Endothelial cell of umbilical vein (primary cell): ENCODE results near the gene CCDC15. TPM values are rescaled to one million over a fixed set of nuclear protein-coding genes. Genes with fewer than 3 reads are reported as not detected.

ENCODE experiments used
- BruUV-seq: library from RNA; stranded (reverse); fragments of 400-500 nt; replicated peaks from 2 replicates; lab custom pipeline; 2021; lab: Mats Ljungman, UMichigan
- CTCF ChIA-PET: fragments of 300-600, 350-600 bp; sonication (Branson Sonifier 250); formaldehyde crosslinking; loops from one replicate; lab custom pipeline; 2021; ENCODE audit warnings: antibody characterized with exemption, inconsistent platforms; lab: Charles Lee
- POLR2A ChIA-PET: fragments of 300-600, 350-600 bp; sonication (Branson Sonifier 250); formaldehyde crosslinking; loops from one replicate; lab custom pipeline; 2021; ENCODE audit warnings: antibody characterized with exemption, inconsistent platforms; lab: Charles Lee
- DNase-seq: peaks from one replicate; pipeline ENCODE4 v3.0.0-alpha.2; 2011; ENCODE audit warnings: low read depth, low spot score
- FAIRE-seq: peaks from 2 replicates; lab custom pipeline; 2011; peaks lifted over from hg19 to GRCh38; lab: Jason Lieb, UNC
- H2AFZ ChIP-seq: 2 replicates; pipeline ENCODE4 v1.6.0; 2012; ENCODE audit warnings: low read depth, low read length, control low read depth, inconsistent platforms
- H3K27ac ChIP-seq: 2 replicates; pipeline ENCODE4 v1.5.1; 2011; ENCODE audit warnings: low read depth, mild to moderate bottlenecking, control low read depth, low read length, moderate library complexity; ENCODE audit not compliant: insufficient read depth
- H3K27me3 ChIP-seq, 2 experiments: 2 replicates each; pipeline versions ENCODE4 v1.6.0 to v1.6.1; 2011; ENCODE audit warnings: low read length in 2 of 2, mixed read lengths in 1 of 2; ENCODE audit not compliant: control insufficient read depth in 2 of 2, insufficient read depth in 2 of 2
- H3K36me3 ChIP-seq, 2 experiments: 2 replicates in 1 of 2; 3 replicates in 1 of 2; pipeline ENCODE4 v1.5.1; 2011; ENCODE audit warnings: low read length in 2 of 2, mild to moderate bottlenecking in 1 of 2, moderate library complexity in 1 of 2; ENCODE audit not compliant: control insufficient read depth in 2 of 2, insufficient read depth in 2 of 2; ENCODE audit errors: extremely low read depth in 1 of 2
- H3K4me1 ChIP-seq: 3 replicates; pipeline ENCODE4 v1.5.1; 2011; ENCODE audit warnings: mild to moderate bottlenecking, low read length; ENCODE audit not compliant: control insufficient read depth, insufficient read depth; ENCODE audit errors: extremely low read depth
- H3K4me2 ChIP-seq: 2 replicates; pipeline ENCODE4 v1.6.1; 2011; ENCODE audit warnings: low read length, control low read depth, mixed read lengths; ENCODE audit not compliant: insufficient read depth
- H3K4me3 ChIP-seq, 3 experiments: fragments of 200-600 bp in 1 of 3; sonication (generic), shearing (Covaris generic) in 1 of 3; replicated peaks in 1 of 3; 2 replicates each; pipeline ENCODE4 v1.5.1; 2011 to 2016; ENCODE audit warnings: control low read depth in 3 of 3, low read length in 3 of 3, mild to moderate bottlenecking in 2 of 3, inconsistent platforms in 1 of 3, low read depth in 1 of 3, moderate library complexity in 1 of 3; ENCODE audit not compliant: insufficient read depth in 1 of 3
- H3K79me2 ChIP-seq: 2 replicates; pipeline ENCODE4 v1.6.0; 2012; ENCODE audit warnings: low read length, inconsistent platforms; ENCODE audit not compliant: control insufficient read depth, insufficient read depth
- H3K9ac ChIP-seq: replicated peaks from 2 replicates; pipeline ENCODE3; 2011; ENCODE audit warnings: low read length, control low read depth; ENCODE audit not compliant: insufficient read depth; ENCODE audit errors: extremely low read depth
- H3K9me1 ChIP-seq: replicated peaks from 3 replicates; pipeline ENCODE4 v1.6.0; 2011; ENCODE audit warnings: mild to moderate bottlenecking, low read length; ENCODE audit not compliant: control insufficient read depth, insufficient read depth; ENCODE audit errors: extremely low read depth
- H3K9me3 ChIP-seq: replicated peaks from 2 replicates; pipeline ENCODE4 v1.5.1; 2012; ENCODE audit warnings: low read length, inconsistent platforms; ENCODE audit not compliant: control insufficient read depth, insufficient read depth
- H4K20me1 ChIP-seq: replicated peaks from 2 replicates; pipeline ENCODE3; 2011; ENCODE audit warnings: mild to moderate bottlenecking, low read length; ENCODE audit not compliant: control insufficient read depth, insufficient read depth; ENCODE audit errors: extremely low read depth
- EZH2 ChIP-seq: IDR thresholded peaks from 2 replicates; pipeline ENCODE4 v1.6.1; 2012; ENCODE audit warnings: borderline replicate concordance, low read depth, mild to moderate bottlenecking, moderate library complexity, low read length, inconsistent platforms; ENCODE audit not compliant: severe bottlenecking
- FOS ChIP-seq: IDR thresholded peaks from 2 replicates; pipeline ENCODE4 v1.6.1; 2011; ENCODE audit warnings: mild to moderate bottlenecking, low read length, moderate library complexity, borderline replicate concordance; ENCODE audit not compliant: insufficient read depth
- GATA2 ChIP-seq: IDR thresholded peaks from 2 replicates; pipeline ENCODE4 v1.7.0; 2011; ENCODE audit warnings: low read depth, mild to moderate bottlenecking, moderate library complexity, mixed read lengths, low read length; ENCODE audit not compliant: insufficient read length, insufficient read depth
- JUN ChIP-seq: IDR thresholded peaks from 2 replicates; pipeline ENCODE4 v1.6.1; 2011; ENCODE audit warnings: borderline replicate concordance, low read depth; ENCODE audit not compliant: insufficient read length, insufficient read depth
- MAX ChIP-seq: IDR thresholded peaks from 2 replicates; pipeline ENCODE4 v1.6.1; 2011; ENCODE audit not compliant: insufficient read depth, insufficient read length
- MYC ChIP-seq: IDR thresholded peaks from one replicate; pipeline ENCODE4 v1.6.1; 2011; ENCODE audit warnings: mild to moderate bottlenecking, low read depth, low read length
- POLR2A ChIP-seq: IDR thresholded peaks from 2 replicates; pipeline ENCODE4 v1.6.1; 2012; ENCODE audit warnings: low read depth, mild to moderate bottlenecking, control low read depth, low read length
- POLR2AphosphoS5 ChIP-seq: IDR thresholded peaks from 2 replicates; pipeline ENCODE4 v1.6.1; 2012; ENCODE audit warnings: low read depth, mild to moderate bottlenecking, control low read depth, low read length, moderate library complexity; ENCODE audit not compliant: insufficient read depth
- dilution Hi-C: fragments of 300-500 bp; cut with MboI; formaldehyde crosslinking; loops from one replicate; pipeline ENCODE4 v1.15.0; 2019; ENCODE audit warnings: low sequenced_read_pairs; ENCODE audit not compliant: extremely low pct_ligation_motif_present
- intact Hi-C: fragments of 100-400 bp; cut with micrococcal nuclease; formaldehyde crosslinking; loops from one replicate; pipeline ENCODE4 v1.10.0; 2022
- polyA plus RNA-seq, 4 experiments: library from polyadenylated mRNA; depleted of rRNA in 3 of 4; stranded (reverse) in 3 of 4; unstranded in 1 of 4; fragments of >200 nt; gene quantifications; 2 replicates each; pipeline versions ENCODE4 v1.2.1 to v1.2.3, GENCODE V29; 2011 to 2012; ENCODE audit warnings: missing spikeins in 1 of 4
- total RNA-seq: library from RNA; stranded (reverse); gene quantifications from 2 replicates; pipeline ENCODE4 v1.2.3, GENCODE V29; 2021
- TF ChIP-seq, protein P1 (sequence below), 2 donors: IDR thresholded peaks; 1 replicate in 1 of 2; 2 replicates in 1 of 2; pipeline ENCODE4 v1.5.1; 2011; ENCODE audit warnings: low read length in 2 of 2, mild to moderate bottlenecking in 2 of 2, moderate library complexity in 2 of 2, control low read depth in 1 of 2, inconsistent platforms in 1 of 2, low read depth in 1 of 2; ENCODE audit not compliant: insufficient read depth in 1 of 2; ENCODE audit errors: extremely low read depth in 1 of 2

The CCDC15 gene
- total and polyA plus RNA-seq, 2 donors (not counting 3 experiments of a cell fraction or from before 2014, with no cell fraction given), result 0.75 to 3.8 TPM

DNA sequence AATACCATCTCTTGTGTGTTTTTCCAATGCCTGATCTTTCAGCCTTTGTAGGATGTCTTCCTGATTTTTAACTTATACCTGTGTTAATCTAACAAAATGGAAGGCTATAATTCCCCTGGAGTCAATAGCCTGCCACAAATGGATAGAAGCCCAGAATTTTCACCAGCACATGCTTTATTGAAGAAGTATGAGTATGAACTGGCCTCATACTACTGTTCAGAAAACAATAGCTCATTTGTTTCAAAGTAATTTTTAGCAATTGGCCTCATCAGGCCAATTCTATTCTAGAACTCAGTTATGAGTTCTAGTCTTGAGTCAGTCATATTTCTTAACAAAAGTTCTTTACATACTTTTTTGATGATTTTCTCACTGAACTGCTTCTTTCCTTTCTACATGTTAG is 68.5 kb downstream of the CCDC15 start:
- ChIA-PET CTCF (interaction anchor here (2.2 kb wide), 1 partner anchor 14 kb away, joined by 4 read pairs; no protein-coding TSS in a partner anchor), POLR2A (no interaction called here)
- H3K27ac ChIP-seq, result no peak overlapping the region
- no peaks in the 10 kb centered on the region for H3K9me1 ChIP-seq
- no peaks in the 10 kb centered on the region for H3K4me1 ChIP-seq
- intact Hi-C loops (no loop called here), dilution Hi-C loops (no loop called here)
- H2AFZ ChIP-seq, result no peak overlapping the region
- no peak for FAIRE-seq
- no peak overlapping the region for H3K9ac ChIP-seq
- H3K79me2 ChIP-seq, result no peaks in the 10 kb centered on the region
- no peaks in the 10 kb centered on the region for H3K9me3 ChIP-seq
- no TSS peak for BruUV-seq
- no peaks in the 10 kb centered on the region for H3K36me3 ChIP-seq
- H3K4me2 ChIP-seq, result no peak overlapping the region
- H3K4me3 ChIP-seq, result no peak overlapping the region
- H3K27me3 ChIP-seq, result no peaks in the 10 kb centered on the region
- no peak for TF ChIP-seq MAX
- TF ChIP-seq MYC, result no peak
- no peak for TF ChIP-seq FOS
- no peak for TF ChIP-seq POLR2AphosphoS5
- TF ChIP-seq EZH2, result no peak
- TF ChIP-seq GATA2, result no peak
- no peak for TF ChIP-seq POLR2A
- TF ChIP-seq, protein P1, sequence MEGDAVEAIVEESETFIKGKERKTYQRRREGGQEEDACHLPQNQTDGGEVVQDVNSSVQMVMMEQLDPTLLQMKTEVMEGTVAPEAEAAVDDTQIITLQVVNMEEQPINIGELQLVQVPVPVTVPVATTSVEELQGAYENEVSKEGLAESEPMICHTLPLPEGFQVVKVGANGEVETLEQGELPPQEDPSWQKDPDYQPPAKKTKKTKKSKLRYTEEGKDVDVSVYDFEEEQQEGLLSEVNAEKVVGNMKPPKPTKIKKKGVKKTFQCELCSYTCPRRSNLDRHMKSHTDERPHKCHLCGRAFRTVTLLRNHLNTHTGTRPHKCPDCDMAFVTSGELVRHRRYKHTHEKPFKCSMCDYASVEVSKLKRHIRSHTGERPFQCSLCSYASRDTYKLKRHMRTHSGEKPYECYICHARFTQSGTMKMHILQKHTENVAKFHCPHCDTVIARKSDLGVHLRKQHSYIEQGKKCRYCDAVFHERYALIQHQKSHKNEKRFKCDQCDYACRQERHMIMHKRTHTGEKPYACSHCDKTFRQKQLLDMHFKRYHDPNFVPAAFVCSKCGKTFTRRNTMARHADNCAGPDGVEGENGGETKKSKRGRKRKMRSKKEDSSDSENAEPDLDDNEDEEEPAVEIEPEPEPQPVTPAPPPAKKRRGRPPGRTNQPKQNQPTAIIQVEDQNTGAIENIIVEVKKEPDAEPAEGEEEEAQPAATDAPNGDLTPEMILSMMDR (IDR thresholded peaks at IDR 0.05; ENCODE audit: extremely low read depth in 1 of 2, insufficient read depth in 1 of 2, low read depth in 1 of 2, low read length in 2 of 2), result no peak
- no peak for TF ChIP-seq JUN
- no peaks in the 10 kb centered on the region for H4K20me1 ChIP-seq
- no peak for DNase-seq
